Left ventricle myocardium inferior (tissue), 1 donor: Measurements from ENCODE around the gene ECSIT. TPM values are rescaled to one million over a fixed set of nuclear protein-coding genes. Genes with fewer than 3 reads are reported as not detected.

ENCODE experiments used
- DNase-seq: peaks from one replicate; pipeline ENCODE4 v3.0.0-alpha.2; 2020
- H3K27ac ChIP-seq: fragments of 200-600 bp; replicated peaks from 2 replicates; pipeline ENCODE4 v1.8.0; 2021
- H3K27me3 ChIP-seq: fragments of 200-600 bp; 2 replicates; pipeline ENCODE4 v1.8.0; 2021; ENCODE audit warnings: low read depth
- H3K36me3 ChIP-seq: fragments of 200-600 bp; 2 replicates; pipeline ENCODE4 v1.8.0; 2021
- H3K4me1 ChIP-seq: fragments of 200-600 bp; 2 replicates; pipeline ENCODE4 v1.8.0; 2021
- H3K4me3 ChIP-seq: fragments of 200-600 bp; 2 replicates; pipeline ENCODE4 v1.8.0; 2021; ENCODE audit warnings: mild to moderate bottlenecking, moderate library complexity
- H3K9me3 ChIP-seq: fragments of 200-600 bp; replicated peaks from 2 replicates; pipeline ENCODE4 v1.8.0; 2021
- intact Hi-C: fragments of 100-400 bp; cut with micrococcal nuclease; formaldehyde crosslinking; loops from one replicate; pipeline ENCODE4 v1.11.0; 2022
- total RNA-seq: library from RNA; stranded (reverse); fragmentation: NEBNext Ultra II Directional; extraction: Animal tissue kit (Norgen Biotek cat#: 25700); gene quantifications from one replicate; pipeline ENCODE4 v1.2.1, GENCODE V29; 2021
- TF ChIP-seq, protein P1 (sequence below): fragments of 200-600 bp; IDR thresholded peaks from 2 replicates; pipeline ENCODE4 v1.8.0; 2021; ENCODE audit warnings: antibody characterized with exemption, mild to moderate bottlenecking, borderline replicate concordance
- donor health status: DM: no; HTN: yes; CAD: no; lungs with severe emphysema.

The ECSIT gene
- total RNA-seq, 1 donor from 2014 or later: 167 TPM

DNA sequence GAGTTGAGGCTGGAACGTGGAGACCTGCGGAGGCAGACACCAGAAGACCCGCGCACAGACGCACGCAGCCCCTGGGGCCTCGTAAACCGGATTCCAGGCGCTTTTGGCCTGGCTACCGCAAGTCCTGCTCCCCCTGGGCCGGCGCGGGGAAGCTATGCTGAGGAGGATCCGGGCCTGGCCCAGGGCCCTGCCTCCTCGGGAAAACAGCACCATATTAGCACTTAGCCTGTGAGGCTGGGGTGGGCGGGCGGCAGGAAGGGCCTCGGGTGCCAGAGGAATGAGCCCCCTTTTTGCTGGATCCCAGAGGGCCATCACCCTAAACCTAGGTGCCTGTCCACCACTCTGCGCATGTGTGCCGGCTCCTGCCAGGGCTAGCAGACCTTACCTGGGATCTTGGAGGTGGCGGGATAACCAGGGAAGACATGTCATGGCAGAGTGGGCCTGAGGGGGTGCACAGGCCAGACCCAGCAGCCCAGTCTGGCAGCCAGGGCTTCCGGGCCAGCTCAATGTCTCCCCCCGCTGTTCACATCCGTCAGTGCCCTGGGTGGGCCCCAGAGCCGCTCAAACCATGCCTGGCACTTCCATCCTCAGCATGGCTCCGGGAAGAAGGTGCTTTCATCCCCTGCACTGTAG is 22.8 kb upstream of the ECSIT start:
- Histone ChIP-seq H3K4me3 (no peak overlapping the region), H3K27me3 (no peaks in the 10 kb centered on the region), H3K27ac (no peak overlapping the region), H3K4me1 (peaks cover 18% of the 10 kb centered on the region), H3K9me3 (no peaks in the 10 kb centered on the region), H3K36me3 (peaks cover 26% of the 10 kb centered on the region)
- no peak for DNase-seq
- TF ChIP-seq, protein P1, sequence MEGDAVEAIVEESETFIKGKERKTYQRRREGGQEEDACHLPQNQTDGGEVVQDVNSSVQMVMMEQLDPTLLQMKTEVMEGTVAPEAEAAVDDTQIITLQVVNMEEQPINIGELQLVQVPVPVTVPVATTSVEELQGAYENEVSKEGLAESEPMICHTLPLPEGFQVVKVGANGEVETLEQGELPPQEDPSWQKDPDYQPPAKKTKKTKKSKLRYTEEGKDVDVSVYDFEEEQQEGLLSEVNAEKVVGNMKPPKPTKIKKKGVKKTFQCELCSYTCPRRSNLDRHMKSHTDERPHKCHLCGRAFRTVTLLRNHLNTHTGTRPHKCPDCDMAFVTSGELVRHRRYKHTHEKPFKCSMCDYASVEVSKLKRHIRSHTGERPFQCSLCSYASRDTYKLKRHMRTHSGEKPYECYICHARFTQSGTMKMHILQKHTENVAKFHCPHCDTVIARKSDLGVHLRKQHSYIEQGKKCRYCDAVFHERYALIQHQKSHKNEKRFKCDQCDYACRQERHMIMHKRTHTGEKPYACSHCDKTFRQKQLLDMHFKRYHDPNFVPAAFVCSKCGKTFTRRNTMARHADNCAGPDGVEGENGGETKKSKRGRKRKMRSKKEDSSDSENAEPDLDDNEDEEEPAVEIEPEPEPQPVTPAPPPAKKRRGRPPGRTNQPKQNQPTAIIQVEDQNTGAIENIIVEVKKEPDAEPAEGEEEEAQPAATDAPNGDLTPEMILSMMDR: peak; percentile 35
- intact Hi-C loops: no loop called here

DNA sequence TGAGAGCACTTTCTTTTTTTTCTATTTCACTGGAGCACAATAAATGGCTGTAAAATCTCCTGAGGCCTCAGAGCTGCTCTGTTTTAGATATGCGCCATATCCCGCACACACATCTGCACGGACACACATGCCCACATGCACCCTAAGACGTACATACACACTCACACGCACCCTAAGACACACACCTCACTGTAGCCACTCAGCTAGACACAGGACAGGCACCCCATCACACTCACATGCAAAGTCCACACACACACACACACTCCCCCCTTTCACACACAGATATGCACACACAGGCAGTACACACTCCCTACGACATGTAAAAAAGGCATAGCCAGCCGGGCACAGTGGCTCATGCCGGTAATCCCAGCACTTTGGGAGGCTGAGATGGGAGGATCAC is 21.3 kb upstream of the ECSIT start:
- Histone ChIP-seq H3K4me1 (peaks cover 4% of the 10 kb centered on the region), H3K9me3 (no peaks in the 10 kb centered on the region), H3K36me3 (peaks cover 26% of the 10 kb centered on the region), H3K27ac (no peak overlapping the region), H3K27me3 (no peaks in the 10 kb centered on the region), H3K4me3 (no peak overlapping the region)
- intact Hi-C loops: no loop called here
- TF ChIP-seq, protein P1: no peak
- DNase-seq: no peak

DNA sequence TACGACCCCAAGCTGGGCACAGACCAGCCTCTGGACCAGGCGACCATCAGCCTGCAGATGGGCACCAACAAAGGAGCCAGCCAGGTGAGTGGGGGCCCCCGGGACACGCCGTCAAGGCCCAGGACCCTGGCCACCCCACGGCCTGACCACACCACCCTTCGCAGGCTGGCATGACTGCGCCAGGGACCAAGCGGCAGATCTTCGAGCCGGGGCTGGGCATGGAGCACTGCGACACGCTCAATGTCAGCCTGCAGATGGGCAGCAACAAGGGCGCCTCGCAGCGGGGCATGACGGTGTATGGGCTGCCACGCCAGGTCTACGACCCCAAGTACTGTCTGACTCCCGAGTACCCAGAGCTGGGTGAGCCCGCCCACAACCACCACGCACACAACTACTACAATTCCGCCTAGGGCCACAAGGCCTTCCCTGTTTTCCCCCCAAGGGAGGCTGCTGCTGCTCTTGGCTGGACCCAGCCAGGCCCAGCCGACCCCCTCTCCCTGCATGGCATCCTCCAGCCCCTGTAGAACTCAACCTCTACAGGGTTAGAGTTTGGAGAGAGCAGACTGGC is 20.5 kb upstream of the ECSIT start:
- TF ChIP-seq, protein P1: no peak
- intact Hi-C loops: no loop called here
- DNase-seq: no peak
- Histone ChIP-seq H3K4me3 (no peak overlapping the region), H3K9me3 (no peaks in the 10 kb centered on the region), H3K27ac (no peak overlapping the region), H3K36me3 (peaks cover 23% of the 10 kb centered on the region), H3K27me3 (no peaks in the 10 kb centered on the region), H3K4me1 (no peaks in the 10 kb centered on the region)

DNA sequence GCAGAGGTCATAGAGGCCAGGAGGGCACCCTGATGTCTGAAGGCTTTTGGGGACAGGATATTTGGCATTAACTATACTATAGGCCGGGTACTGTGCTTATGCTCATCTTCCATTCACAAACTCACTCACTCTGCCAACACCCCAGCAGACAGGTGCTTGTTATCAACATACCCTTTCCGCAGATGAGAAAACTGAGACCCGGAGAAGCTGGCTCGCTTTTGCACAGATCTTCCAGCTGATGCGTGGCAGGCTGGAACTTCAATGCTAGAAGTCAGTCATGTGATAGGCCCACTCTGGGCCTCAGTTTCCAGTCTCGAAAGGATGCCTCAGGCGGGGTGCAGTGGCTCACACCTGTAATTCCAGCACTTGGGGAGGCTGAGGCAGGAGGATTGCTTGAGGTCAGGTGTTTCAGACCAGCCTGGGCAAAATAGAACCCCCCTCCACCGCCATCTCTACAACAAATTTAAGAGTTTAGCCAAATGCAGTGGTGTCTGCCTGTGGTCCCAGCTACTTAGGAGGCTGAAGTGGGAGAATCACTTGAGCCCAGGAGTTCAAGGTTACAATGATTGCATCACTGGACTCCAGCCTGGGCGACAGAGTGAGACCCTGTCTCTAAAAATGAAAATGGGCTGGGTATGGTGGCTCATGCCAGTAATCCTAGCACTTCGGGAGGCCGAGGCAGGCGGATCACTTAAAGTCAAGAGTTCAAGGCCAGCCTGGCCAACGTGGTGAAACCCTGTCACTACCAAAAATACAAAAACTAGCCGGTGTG is 19.2 kb upstream of the ECSIT start:
- DNase-seq: no peak
- TF ChIP-seq, protein P1: no peak
- intact Hi-C loops: no loop called here
- Histone ChIP-seq H3K4me3 (no peak overlapping the region), H3K36me3 (peaks cover 12% of the 10 kb centered on the region), H3K9me3 (no peaks in the 10 kb centered on the region), H3K27ac (no peak overlapping the region), H3K4me1 (no peaks in the 10 kb centered on the region), H3K27me3 (no peaks in the 10 kb centered on the region)

DNA sequence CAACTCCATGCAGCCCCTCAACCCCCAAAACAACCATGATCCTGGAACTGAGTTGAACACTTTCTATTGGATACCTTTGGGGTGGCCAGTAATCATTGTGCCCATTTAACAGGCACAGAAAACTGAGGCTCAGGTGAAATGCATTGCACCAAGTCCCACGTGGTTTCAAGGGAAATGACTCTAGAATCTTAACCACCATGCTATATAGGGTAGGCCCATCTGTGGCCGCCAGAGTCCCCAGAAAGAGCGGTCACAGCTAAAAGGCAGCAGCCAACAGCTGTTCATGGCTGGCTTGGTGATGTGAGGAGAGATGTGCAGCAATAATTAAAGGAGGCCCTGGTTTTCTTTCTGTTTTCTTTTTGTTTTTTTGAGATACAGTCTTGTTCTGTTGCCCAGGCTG is 12.3 kb upstream of the ECSIT start:
- no peaks in the 10 kb centered on the region for H3K36me3 ChIP-seq
- no peak for DNase-seq
- intact Hi-C loops: no loop called here
- TF ChIP-seq, protein P1: no peak
- peaks cover 17% of the 10 kb centered on the region for H3K4me1 ChIP-seq
- H3K27ac ChIP-seq: no peak overlapping the region
- no peak overlapping the region for H3K4me3 ChIP-seq
- H3K9me3 ChIP-seq: no peaks in the 10 kb centered on the region
- H3K27me3 ChIP-seq: peaks cover 18% of the 10 kb centered on the region
